HCT116 (cell line): ENCODE data around the gene ADGRB3. TPM values are rescaled to one million over a fixed set of nuclear protein-coding genes. Genes with fewer than 3 reads are reported as not detected.

Experiments
- ATAC-seq: fragments of 200-7000 bp; cut with Tn5 transposase; 2 replicates; pipeline ENCODE4 v1.9.1; 2020; ENCODE audit warnings: mild to moderate bottlenecking, moderate library complexity
- BruUV-seq: library from RNA; stranded (reverse); fragments of 400-500 nt; replicated peaks from 2 replicates; lab custom pipeline; 2021; lab: Mats Ljungman, UMichigan
- CTCF ChIA-PET: fragments of 300-600 bp; sonication (Branson Sonifier 250); formaldehyde crosslinking; loops from one replicate; lab custom pipeline; 2021; ENCODE audit warnings: antibody characterized with exemption; lab: Charles Lee
- POLR2A ChIA-PET: fragments of 300-600, 350-600 bp; sonication (Branson Sonifier 250); formaldehyde crosslinking; loops from one replicate; lab custom pipeline; 2021; ENCODE audit warnings: antibody characterized with exemption; lab: Charles Lee
- RAD21 ChIA-PET, 2 experiments: fragments of 300-600 bp; sonication (Branson Sonifier 250); formaldehyde crosslinking; loops; one replicate each; lab custom pipeline; 2023; ENCODE audit warnings: low total read pairs in 2 of 2; ENCODE audit not compliant: uncharacterized antibody in 2 of 2, unreplicated experiment in 2 of 2, low non-redundant PET in 1 of 2; lab: Charles Lee
- DNase-seq: peaks from one replicate; pipeline ENCODE4 v3.0.0-alpha.2; 2010; ENCODE audit warnings: low read depth, low spot score
- H2AFZ ChIP-seq: fragments of 200-600 bp; shearing (Covaris generic), sonication (generic); 2 replicates; pipeline ENCODE4 v1.6.1; 2017; ENCODE audit warnings: low read depth, mixed run types, mixed read lengths, antibody characterized with exemption, low read length; ENCODE audit not compliant: poor library complexity, severe bottlenecking
- H3K27ac ChIP-seq: 2 replicates; pipeline ENCODE4 v1.5.1; 2012; ENCODE audit warnings: low read depth, low read length
- H3K27me3 ChIP-seq: fragments of 200-600 bp; sonication (generic); 2 replicates; pipeline ENCODE4 v1.6.1; 2016; ENCODE audit warnings: mixed run types, low read length, mixed read lengths; ENCODE audit not compliant: insufficient read depth
- H3K36me3 ChIP-seq, 2 experiments: fragments of 200-500 bp in 1 of 2; fragments of 200-600 bp in 1 of 2; sonication (Bioruptor generic) in 1 of 2; sonication (generic) in 1 of 2; 2 replicates each; pipeline versions ENCODE4 v1.5.1 to v1.6.1; 2014 to 2016; ENCODE audit warnings: low read length in 2 of 2, inconsistent platforms in 1 of 2, mixed read lengths in 1 of 2, mixed run types in 1 of 2; ENCODE audit not compliant: insufficient read depth in 2 of 2, control insufficient read depth in 1 of 2
- H3K4me1 ChIP-seq, 2 experiments: fragments of 200-600 bp in 1 of 2; sonication (generic) in 1 of 2; 2 replicates each; pipeline versions ENCODE4 v1.5.1 to v1.6.1; 2012 to 2017; ENCODE audit warnings: low read length in 2 of 2, inconsistent platforms in 1 of 2, mild to moderate bottlenecking in 1 of 2, mixed read lengths in 1 of 2, mixed run types in 1 of 2, moderate library complexity in 1 of 2; ENCODE audit not compliant: insufficient read depth in 2 of 2, control insufficient read depth in 1 of 2
- H3K4me2 ChIP-seq: fragments of 200-600 bp; sonication (generic); 2 replicates; pipeline ENCODE4 v1.6.1; 2017; ENCODE audit warnings: mixed run types, low read length, mixed read lengths
- H3K4me3 ChIP-seq, 2 experiments: fragments of 200-600 bp in 1 of 2; sonication (generic) in 1 of 2; replicated peaks in 1 of 2; 2 replicates each; pipeline ENCODE4 v1.5.1; 2011 to 2016; ENCODE audit warnings: low read length in 2 of 2, control low read depth in 1 of 2, low read depth in 1 of 2, mild to moderate bottlenecking in 1 of 2, mixed read lengths in 1 of 2, mixed run types in 1 of 2
- H3K79me2 ChIP-seq: fragments of 200-600 bp; sonication (generic); 2 replicates; pipeline ENCODE4 v1.6.1; 2017; ENCODE audit warnings: mild to moderate bottlenecking, mixed run types, low read length, moderate library complexity, mixed read lengths; ENCODE audit not compliant: insufficient read depth
- H3K9ac ChIP-seq: fragments of 200-600 bp; sonication (generic); 2 replicates; pipeline ENCODE4 v1.6.1; 2016; ENCODE audit warnings: low read length, mixed read lengths
- H3K9me2 ChIP-seq: fragments of 200-600 bp; sonication (generic), shearing (Covaris generic); 2 replicates; pipeline ENCODE4 v1.6.1; 2017; ENCODE audit warnings: mixed run types, mild to moderate bottlenecking, moderate library complexity; ENCODE audit not compliant: insufficient read depth
- H3K9me3 ChIP-seq, 2 experiments: fragments of 200-500 bp in 1 of 2; fragments of 200-600 bp in 1 of 2; sonication (Bioruptor generic) in 1 of 2; sonication (generic) in 1 of 2; 2 replicates each; pipeline ENCODE4 v1.6.1; 2014 to 2017; ENCODE audit warnings: low read length in 2 of 2, mixed read lengths in 2 of 2, inconsistent platforms in 1 of 2, low read depth in 1 of 2, mild to moderate bottlenecking in 1 of 2, mixed run types in 1 of 2, moderate library complexity in 1 of 2; ENCODE audit not compliant: control insufficient read depth in 1 of 2, insufficient read depth in 1 of 2
- H4K20me1 ChIP-seq: fragments of 200-600 bp; sonication (generic), shearing (Covaris generic); 2 replicates; pipeline ENCODE4 v1.6.1; 2017; ENCODE audit warnings: mixed run types, mild to moderate bottlenecking, moderate library complexity; ENCODE audit not compliant: insufficient read depth
- CEBPB ChIP-seq: IDR thresholded peaks from 2 replicates; pipeline ENCODE4 v1.6.1; 2012; ENCODE audit warnings: low read depth
- ELF1 ChIP-seq: IDR thresholded peaks from 2 replicates; pipeline ENCODE4 v1.6.1; 2012; ENCODE audit warnings: low read depth, borderline replicate concordance
- FOSL1 ChIP-seq: IDR thresholded peaks from 2 replicates; pipeline ENCODE4 v1.6.1; 2012; ENCODE audit warnings: low read depth
- MAX ChIP-seq: IDR thresholded peaks from 2 replicates; pipeline ENCODE4 v1.6.1; 2012
- POLR2AphosphoS5 ChIP-seq: IDR thresholded peaks from 2 replicates; pipeline ENCODE4 v1.6.1; 2011; ENCODE audit warnings: mild to moderate bottlenecking, low read depth, low read length, moderate library complexity
- REST ChIP-seq: IDR thresholded peaks from 2 replicates; pipeline ENCODE4 v1.6.1; 2012; ENCODE audit warnings: low read depth
- SIN3A ChIP-seq: IDR thresholded peaks from 2 replicates; pipeline ENCODE4 v1.6.1; 2012; ENCODE audit warnings: low read depth
- SP1 ChIP-seq: IDR thresholded peaks from 2 replicates; pipeline ENCODE4 v1.6.1; 2012; ENCODE audit warnings: low read depth
- TCF7L2 ChIP-seq: IDR thresholded peaks from 2 replicates; pipeline ENCODE4 v1.7.0; 2011; ENCODE audit warnings: borderline replicate concordance, inconsistent platforms; ENCODE audit not compliant: insufficient read depth, insufficient read length; ENCODE audit errors: extremely low read depth
- YY1 ChIP-seq: IDR thresholded peaks from 2 replicates; pipeline ENCODE4 v1.6.1; 2011; ENCODE audit warnings: low read length, low read depth, moderate library complexity, mild to moderate bottlenecking; ENCODE audit not compliant: insufficient replicate concordance; ENCODE audit errors: extremely low read depth
- ZBTB33 ChIP-seq: IDR thresholded peaks from 2 replicates; pipeline ENCODE4 v1.6.1; 2011; ENCODE audit warnings: mild to moderate bottlenecking, low read length, moderate library complexity; ENCODE audit not compliant: insufficient replicate concordance; ENCODE audit errors: extremely low read depth
- ZFX ChIP-seq: fragments of 450-650 bp; IDR thresholded peaks from 2 replicates; pipeline ENCODE4 v1.6.1; 2017
- intact Hi-C: fragments of 100-400 bp; cut with micrococcal nuclease; formaldehyde crosslinking; loops from 2 replicates; pipeline ENCODE4 v1.10.0; 2022
- total RNA-seq: library from RNA; stranded (reverse); gene quantifications from one replicate; pipeline ENCODE4 v1.2.1, GENCODE V29; 2021; ENCODE audit not compliant: unreplicated experiment

ADGRB3 gene
- total RNA-seq, 1 experiment from 2014 or later = not detected

GRCh38 chr6:69038841-69039240 lies 403.8 kb downstream of the ADGRB3 start (continued):
- TF ChIP-seq REST = no peak
- TF ChIP-seq YY1 = no peak
- TF ChIP-seq SP1 = no peak
- TF ChIP-seq MAX = no peak

GRCh38 chr6:69042297-69042696 lies 407.2 kb downstream of the ADGRB3 start:
- Histone ChIP-seq H3K4me3 (no peak overlapping the region), H3K36me3 (no peaks in the 10 kb centered on the region), H4K20me1 (no peaks in the 10 kb centered on the region), H2AFZ (no peak overlapping the region), H3K79me2 (no peaks in the 10 kb centered on the region), H3K27ac (no peak overlapping the region), H3K27me3 (no peaks in the 10 kb centered on the region), H3K9me3 (peaks cover 3 to 15% of the 10 kb centered on the region in 2 experiments; a peak in 2 of 4 replicates), H3K4me1 (no peaks in the 10 kb centered on the region), H3K9me2 (no peaks in the 10 kb centered on the region), H3K9ac (no peak overlapping the region), H3K4me2 (no peak overlapping the region)
- no peak for ATAC-seq
- TF ChIP-seq ZFX (no peak), ZBTB33 (no peak), CEBPB (no peak), REST (no peak), ELF1 (no peak), YY1 (no peak), TCF7L2 (no peak), SIN3A (no peak), FOSL1 (no peak), POLR2AphosphoS5 (no peak)
- BruUV-seq = no TSS peak
- intact Hi-C loops = no loop called here
- ChIA-PET RAD21 (no interaction called here), CTCF (no interaction called here), POLR2A (no interaction called here)
- no peak for DNase-seq
